Neural cell (in vitro differentiated cells): Measurements from ENCODE around the gene PTPRT.
A peak's percentile ranks its signal among the peaks of the same experiment; 100 is the strongest.

Experiments used
- CTCF ChIP-seq: fragments of 450-650 bp; IDR thresholded peaks from 2 replicates; pipeline ENCODE4 v1.5.1; 2014; ENCODE audit warnings: antibody characterized with exemption, mild to moderate bottlenecking, moderate library complexity; ENCODE audit not compliant: poor library complexity, severe bottlenecking
- EZH2 ChIP-seq: fragments of 200-600, 300-800 bp; shearing (Covaris generic), sonication (generic); IDR thresholded peaks from 2 replicates; pipeline ENCODE4 v1.6.1; 2014; ENCODE audit warnings: antibody characterized with exemption, low read length, borderline replicate concordance, mild to moderate bottlenecking; ENCODE audit not compliant: insufficient read depth, poor library complexity, severe bottlenecking
- POLR2AphosphoS5 ChIP-seq: IDR thresholded peaks from 2 replicates; pipeline ENCODE4 v1.6.1; 2012

GRCh38 chr20:42267793-42268384 is 921.8 kb downstream of the PTPRT start:
- TF ChIP-seq CTCF (peak; percentile 32), EZH2 (no peak), POLR2AphosphoS5 (peak; percentile 77)
